IPS-18a (cell line): Measurements from ENCODE around the gene TRMT2A.

ENCODE experiments used
- H3K27ac ChIP-seq: one replicate; pipeline ENCODE4 v1.5.1; 2013; ENCODE audit warnings: low read length
- H3K27me3 ChIP-seq: one replicate; pipeline ENCODE4 v1.6.1; 2013; ENCODE audit warnings: mild to moderate bottlenecking, low read length; ENCODE audit not compliant: control insufficient read depth, insufficient read depth
- H3K36me3 ChIP-seq: one replicate; pipeline ENCODE4 v1.6.1; 2013; ENCODE audit warnings: low read depth, low read length; ENCODE audit not compliant: control insufficient read depth
- H3K4me1 ChIP-seq: one replicate; pipeline ENCODE4 v1.6.1; 2013; ENCODE audit warnings: low read depth, low read length; ENCODE audit not compliant: control insufficient read depth
- H3K4me3 ChIP-seq: one replicate; pipeline ENCODE4 v1.5.1; 2013; ENCODE audit warnings: low read length
- H3K9ac ChIP-seq: one replicate; pipeline ENCODE4 v1.6.1; 2013; ENCODE audit warnings: mild to moderate bottlenecking, low read length, moderate library complexity
- H3K9me3 ChIP-seq: one replicate; pipeline ENCODE4 v1.6.1; 2013; ENCODE audit warnings: low read depth, low read length; ENCODE audit not compliant: control insufficient read depth

TRMT2A gene

GRCh38 chr22:20090730-20091240, 26.2 kb downstream of the TRMT2A start:
- H3K9ac ChIP-seq: no peak overlapping the region
- H3K4me1 ChIP-seq: no peaks in the 10 kb centered on the region
- H3K36me3 ChIP-seq: peaks cover 99% of the 10 kb centered on the region

GRCh38 chr22:20089977-20090729, 26.9 kb downstream of the TRMT2A start:
- Histone ChIP-seq H3K4me3 (no peak overlapping the region), H3K36me3 (peaks cover 98% of the 10 kb centered on the region), H3K27me3 (no peaks in the 10 kb centered on the region), H3K9ac (no peak overlapping the region), H3K4me1 (no peaks in the 10 kb centered on the region), H3K27ac (no peak overlapping the region), H3K9me3 (no peaks in the 10 kb centered on the region)

More at GRCh38 chr22:20090730-20091240, 26.2 kb downstream of the TRMT2A start:
- Histone ChIP-seq H3K9me3 (no peaks in the 10 kb centered on the region), H3K4me3 (no peak overlapping the region), H3K27me3 (no peaks in the 10 kb centered on the region), H3K27ac (no peak overlapping the region)

- H3K27ac ChIP-seq: no peak overlapping the region
- no peaks in the 10 kb centered on the region for H3K27me3 ChIP-seq
- no peaks in the 10 kb centered on the region for H3K9me3 ChIP-seq
- no peak overlapping the region for H3K4me3 ChIP-seq
- H3K4me1 ChIP-seq: no peaks in the 10 kb centered on the region
- peaks cover 90% of the 10 kb centered on the region for H3K36me3 ChIP-seq
- no peak overlapping the region for H3K9ac ChIP-seq
These were observed 27.6 kb downstream of the TRMT2A start for GRCh38 chr22:20089226-20089976.

- Histone ChIP-seq H3K27ac (no peak overlapping the region), H3K36me3 (peaks cover 79% of the 10 kb centered on the region), H3K4me1 (no peaks in the 10 kb centered on the region), H3K27me3 (no peaks in the 10 kb centered on the region), H3K4me3 (no peak overlapping the region), H3K9ac (no peak overlapping the region), H3K9me3 (no peaks in the 10 kb centered on the region)
These were observed 28.8 kb downstream of the TRMT2A start for GRCh38 chr22:20088263-20088648.

- H3K9me3 ChIP-seq: no peaks in the 10 kb centered on the region
- H3K9ac ChIP-seq: no peak overlapping the region
- H3K27ac ChIP-seq: no peak overlapping the region
- no peak overlapping the region for H3K4me3 ChIP-seq
- no peaks in the 10 kb centered on the region for H3K27me3 ChIP-seq
- H3K4me1 ChIP-seq: no peaks in the 10 kb centered on the region
- H3K36me3 ChIP-seq: peaks cover 73% of the 10 kb centered on the region
These were observed 29.4 kb downstream of the TRMT2A start for GRCh38 chr22:20087319-20088262.

GRCh38 chr22:20086763-20087162, 30.3 kb downstream of the TRMT2A start:
- no peak overlapping the region for H3K27ac ChIP-seq
- no peaks in the 10 kb centered on the region for H3K27me3 ChIP-seq
- no peak overlapping the region for H3K4me3 ChIP-seq
- H3K9ac ChIP-seq: no peak overlapping the region
- H3K4me1 ChIP-seq: peaks cover under 1% of the 10 kb centered on the region
- H3K36me3 ChIP-seq: peaks cover 64% of the 10 kb centered on the region
- no peaks in the 10 kb centered on the region for H3K9me3 ChIP-seq

GRCh38 chr22:20086101-20086599, 30.9 kb downstream of the TRMT2A start:
- no peak overlapping the region for H3K27ac ChIP-seq
- no peaks in the 10 kb centered on the region for H3K9me3 ChIP-seq
- H3K9ac ChIP-seq: no peak overlapping the region
- H3K27me3 ChIP-seq: no peaks in the 10 kb centered on the region
- peaks cover 61% of the 10 kb centered on the region for H3K36me3 ChIP-seq
- H3K4me1 ChIP-seq: peaks cover 6% of the 10 kb centered on the region
- H3K4me3 ChIP-seq: no peak overlapping the region

GRCh38 chr22:20085651-20086050, 31.4 kb downstream of the TRMT2A start:
- Histone ChIP-seq H3K27ac (no peak overlapping the region), H3K4me3 (no peak overlapping the region)

GRCh38 chr22:20084547-20085413, 32.2 kb downstream of the TRMT2A start:
- H3K9me3 ChIP-seq: no peaks in the 10 kb centered on the region
- peaks cover 6% of the 10 kb centered on the region for H3K4me1 ChIP-seq
- no peaks in the 10 kb centered on the region for H3K27me3 ChIP-seq
- no peak overlapping the region for H3K4me3 ChIP-seq
- no peak overlapping the region for H3K9ac ChIP-seq
- H3K36me3 ChIP-seq: peaks cover 47% of the 10 kb centered on the region
- no peak overlapping the region for H3K27ac ChIP-seq

More at GRCh38 chr22:20085651-20086050, 31.4 kb downstream of the TRMT2A start:
- Histone ChIP-seq H3K9me3 (no peaks in the 10 kb centered on the region), H3K27me3 (no peaks in the 10 kb centered on the region), H3K9ac (no peak overlapping the region), H3K36me3 (peaks cover 56% of the 10 kb centered on the region), H3K4me1 (peaks cover 6% of the 10 kb centered on the region)

GRCh38 chr22:20083891-20084546, 33.0 kb downstream of the TRMT2A start:
- Histone ChIP-seq H3K27me3 (no peaks in the 10 kb centered on the region), H3K4me1 (peaks cover 6% of the 10 kb centered on the region), H3K9ac (no peak overlapping the region), H3K36me3 (peaks cover 40% of the 10 kb centered on the region), H3K4me3 (no peak overlapping the region), H3K9me3 (no peaks in the 10 kb centered on the region), H3K27ac (no peak overlapping the region)
